HG03378 (cell line): ENCODE data around the gene OR4E1.
"Not testable (repeated sequence)": the region's sequence is repeated elsewhere in the genome, so short reads cannot be mapped to it uniquely, and the experiment has no call there.

Source experiments
- ATAC-seq: cut with Tn5 transposase; IDR thresholded peaks from one replicate; pipeline ENCODE4 v1.9.1; 2021; ENCODE audit warnings: mild to moderate bottlenecking, moderate library complexity; ENCODE audit not compliant: unreplicated experiment

The OR4E1 gene

GRCh38 chr14:21673718-21674117 is at the start of gene OR4E1:
Gene OR4E1 (minus strand): TSS chr14:21673818. CDS start chr14:21670935, 2,883 bp downstream.
- no peak for ATAC-seq

- no peak for ATAC-seq
Observed at GRCh38 chr14:21721504-21721903, 47.9 kb upstream of the OR4E1 start.

GRCh38 chr14:21719841-21720240 is 46.2 kb upstream of the OR4E1 start:
- ATAC-seq, result no peak

GRCh38 chr14:21714318-21714929 is 40.8 kb upstream of the OR4E1 start:
- ATAC-seq, result no peak

GRCh38 chr14:21712036-21712435 is 38.4 kb upstream of the OR4E1 start:
- no peak for ATAC-seq

- no peak for ATAC-seq
Observed at GRCh38 chr14:21711360-21711961, 37.8 kb upstream of the OR4E1 start.

- ATAC-seq, result no peak
Observed at GRCh38 chr14:21704338-21704737, 30.7 kb upstream of the OR4E1 start.

GRCh38 chr14:21703357-21704326 is 30.0 kb upstream of the OR4E1 start:
- ATAC-seq, result no peak

GRCh38 chr14:21702316-21702715 is 28.7 kb upstream of the OR4E1 start:
- ATAC-seq, result no peak

- no peak for ATAC-seq
Observed at GRCh38 chr14:21699551-21699950, 25.9 kb upstream of the OR4E1 start.

- ATAC-seq, result not testable (repeated sequence)
Observed at GRCh38 chr14:21698538-21698937, 24.9 kb upstream of the OR4E1 start.

GRCh38 chr14:21697662-21698061 is 24.0 kb upstream of the OR4E1 start:
- not testable (repeated sequence) for ATAC-seq

- no peak for ATAC-seq
Observed at GRCh38 chr14:21694425-21694824, 20.8 kb upstream of the OR4E1 start.

GRCh38 chr14:21686468-21686867 is 12.8 kb upstream of the OR4E1 start:
- ATAC-seq, result no peak

- no peak for ATAC-seq
Observed at GRCh38 chr14:21680072-21680471, 6.5 kb upstream of the OR4E1 start.

GRCh38 chr14:21675566-21675965 is 1.9 kb upstream of the OR4E1 start:
- ATAC-seq, result no peak

- no peak for ATAC-seq
Observed at GRCh38 chr14:21672116-21672515, 1.5 kb downstream of the OR4E1 start.

GRCh38 chr14:21671371-21671770 is 2.2 kb downstream of the OR4E1 start:
- ATAC-seq, result no peak

- no peak for ATAC-seq
Observed at GRCh38 chr14:21669284-21669683, 4.3 kb downstream of the OR4E1 start.

GRCh38 chr14:21668377-21668776 is 5.2 kb downstream of the OR4E1 start:
- ATAC-seq, result no peak

GRCh38 chr14:21656980-21657379 is 16.6 kb downstream of the OR4E1 start:
- no peak for ATAC-seq

GRCh38 chr14:21654215-21654614 is 19.4 kb downstream of the OR4E1 start:
- ATAC-seq, result no peak
